ENCODE measurements around the gene HLA-DRB1.
"Not testable (repeated sequence)": the region's sequence is repeated elsewhere in the genome, so short reads cannot be mapped to it uniquely, and the experiment has no call there.

HLA-DRB1 gene

GRCh38 chr6:32609391-32609730 lies 19.7 kb upstream of the HLA-DRB1 start:
- no peak for DNase-seq

- no peak for DNase-seq
Observed at GRCh38 chr6:32608362-32608761, 18.7 kb upstream of the HLA-DRB1 start.

- no peak for DNase-seq
Observed at GRCh38 chr6:32607988-32608298, 18.3 kb upstream of the HLA-DRB1 start.

- DNase-seq: peak; percentile 22
Observed at GRCh38 chr6:32607263-32607987, 17.8 kb upstream of the HLA-DRB1 start.

GRCh38 chr6:32604434-32604877 lies 14.8 kb upstream of the HLA-DRB1 start:
- no peak for DNase-seq

GRCh38 chr6:32603888-32604287 lies 14.2 kb upstream of the HLA-DRB1 start:
- DNase-seq: no peak

- DNase-seq: no peak
Observed at GRCh38 chr6:32603222-32603621, 13.6 kb upstream of the HLA-DRB1 start.

- no peak for DNase-seq
Observed at GRCh38 chr6:32602383-32602782, 12.7 kb upstream of the HLA-DRB1 start.

- no peak for DNase-seq
Observed at GRCh38 chr6:32597024-32597423, 7.4 kb upstream of the HLA-DRB1 start.

GRCh38 chr6:32590713-32591112 lies 1.1 kb upstream of the HLA-DRB1 start:
- DNase-seq: not testable (repeated sequence)

- DNase-seq: no peak
Observed at GRCh38 chr6:32588156-32588555, 1.5 kb downstream of the HLA-DRB1 start.

GRCh38 chr6:32583527-32583898 lies 6.1 kb downstream of the HLA-DRB1 start:
- no peak for DNase-seq

- DNase-seq: no peak
Observed at GRCh38 chr6:32581315-32582095, 8.1 kb downstream of the HLA-DRB1 start.

- no peak for DNase-seq
Observed at GRCh38 chr6:32580593-32580992, 9.1 kb downstream of the HLA-DRB1 start.

GRCh38 chr6:32578962-32579361 lies 10.7 kb downstream of the HLA-DRB1 start:
- DNase-seq: no peak

GRCh38 chr6:32577493-32577892 lies 12.2 kb downstream of the HLA-DRB1 start:
- not testable (repeated sequence) for DNase-seq

- DNase-seq: no peak
Observed at GRCh38 chr6:32576250-32576649, 13.4 kb downstream of the HLA-DRB1 start.

GRCh38 chr6:32570363-32570905 lies 19.2 kb downstream of the HLA-DRB1 start:
- no peak for DNase-seq

GRCh38 chr6:32568561-32568960 lies 21.1 kb downstream of the HLA-DRB1 start:
- no peak for DNase-seq

GRCh38 chr6:32566957-32567356 lies 22.7 kb downstream of the HLA-DRB1 start:
- no peak for DNase-seq

GRCh38 chr6:32565511-32565910 lies 24.1 kb downstream of the HLA-DRB1 start:
- DNase-seq: no peak

- no peak for DNase-seq
Observed at GRCh38 chr6:32562940-32563339, 26.7 kb downstream of the HLA-DRB1 start.

GRCh38 chr6:32559747-32560146 lies 29.9 kb downstream of the HLA-DRB1 start:
- DNase-seq: no peak

GRCh38 chr6:32558426-32559057 lies 31.1 kb downstream of the HLA-DRB1 start:
- no peak for DNase-seq
